ENCODE measurements around the gene PIAS4. TPM values are rescaled to one million over a fixed set of nuclear protein-coding genes. Genes with fewer than 3 reads are reported as not detected.

The PIAS4 gene
- total and polyA plus RNA-seq, 2 experiments from 2014 or later: 9.6 to 35.4 TPM

DNA sequence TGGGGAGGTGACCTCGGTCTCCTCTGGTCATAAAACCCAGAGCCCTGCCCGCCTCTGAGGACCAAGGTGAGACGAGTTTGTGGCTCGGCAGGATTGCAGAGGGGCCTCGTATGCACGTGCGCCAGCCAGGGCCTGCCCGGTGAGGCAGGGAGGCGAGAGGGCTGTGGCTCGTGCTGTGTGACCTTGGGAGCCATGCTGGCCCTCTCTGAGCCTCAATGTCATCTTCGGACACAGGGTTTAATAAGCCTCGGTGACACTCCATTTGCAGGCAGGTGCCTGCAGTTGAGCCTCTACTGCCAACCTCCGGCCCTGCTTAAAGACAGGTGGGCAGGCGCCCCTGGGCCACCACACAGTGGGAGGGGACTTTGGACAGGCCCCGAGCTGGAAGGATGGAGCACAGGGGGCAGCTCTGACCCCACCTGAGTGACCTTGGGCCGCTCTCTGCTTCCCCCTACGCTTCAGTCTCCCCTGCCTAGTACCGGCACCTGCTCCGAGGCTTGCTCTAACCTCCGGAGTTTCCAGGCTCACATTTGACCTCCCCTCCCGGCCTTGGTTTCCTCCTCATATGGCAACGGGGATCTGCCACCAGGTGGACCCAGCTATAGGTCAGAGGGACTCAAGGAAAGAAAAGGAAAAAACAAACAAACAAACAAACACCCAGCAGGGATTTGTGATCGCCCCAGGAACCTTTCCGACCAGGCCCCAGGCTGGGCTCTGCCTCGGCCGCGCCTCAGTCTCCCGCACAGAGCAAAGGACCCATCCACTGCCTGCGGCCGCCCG is 56.0 kb downstream of the PIAS4 start:
- Histone ChIP-seq H3K4me3 (peak overlapping the region; percentile 63), H3K9me3 (ENCODE audit: low read depth) (no peaks in the 10 kb centered on the region), H3K4me1 (ENCODE audit: low read depth) (peaks cover 3% of the 10 kb centered on the region), H3K27ac (peak overlapping the region; percentile 18), H3K36me3 (no peaks in the 10 kb centered on the region), H3K27me3 (peaks cover 12% of the 10 kb centered on the region)
- TF ChIP-seq, protein P1, sequence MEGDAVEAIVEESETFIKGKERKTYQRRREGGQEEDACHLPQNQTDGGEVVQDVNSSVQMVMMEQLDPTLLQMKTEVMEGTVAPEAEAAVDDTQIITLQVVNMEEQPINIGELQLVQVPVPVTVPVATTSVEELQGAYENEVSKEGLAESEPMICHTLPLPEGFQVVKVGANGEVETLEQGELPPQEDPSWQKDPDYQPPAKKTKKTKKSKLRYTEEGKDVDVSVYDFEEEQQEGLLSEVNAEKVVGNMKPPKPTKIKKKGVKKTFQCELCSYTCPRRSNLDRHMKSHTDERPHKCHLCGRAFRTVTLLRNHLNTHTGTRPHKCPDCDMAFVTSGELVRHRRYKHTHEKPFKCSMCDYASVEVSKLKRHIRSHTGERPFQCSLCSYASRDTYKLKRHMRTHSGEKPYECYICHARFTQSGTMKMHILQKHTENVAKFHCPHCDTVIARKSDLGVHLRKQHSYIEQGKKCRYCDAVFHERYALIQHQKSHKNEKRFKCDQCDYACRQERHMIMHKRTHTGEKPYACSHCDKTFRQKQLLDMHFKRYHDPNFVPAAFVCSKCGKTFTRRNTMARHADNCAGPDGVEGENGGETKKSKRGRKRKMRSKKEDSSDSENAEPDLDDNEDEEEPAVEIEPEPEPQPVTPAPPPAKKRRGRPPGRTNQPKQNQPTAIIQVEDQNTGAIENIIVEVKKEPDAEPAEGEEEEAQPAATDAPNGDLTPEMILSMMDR (IDR thresholded peaks at IDR 0.05; ENCODE audit: low read depth, low read length): peak; percentile 8
- DNase-seq (ENCODE audit: low read depth in 1 of 2, low spot score in 1 of 2): no peak

DNA sequence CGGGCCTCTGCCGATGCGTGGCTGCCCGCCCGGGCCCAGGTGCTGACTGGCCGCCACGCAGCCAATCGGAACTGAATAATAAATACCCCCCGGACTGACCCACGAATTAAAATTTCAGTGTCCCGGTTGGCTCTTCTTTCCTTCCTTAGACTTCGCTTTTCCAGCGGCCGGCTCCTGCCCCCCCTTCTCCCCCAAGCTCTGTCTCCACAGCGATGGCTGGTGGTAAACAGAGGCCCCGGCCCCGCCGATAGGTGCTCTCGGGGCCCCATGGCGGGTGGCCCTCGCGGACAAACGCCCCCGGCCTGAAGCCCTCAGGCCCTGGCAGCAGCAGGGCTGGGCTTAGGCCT is 56.6 kb downstream of the PIAS4 start:
- Histone ChIP-seq H3K4me3 (peak overlapping the region; percentile 63), H3K9me3 (ENCODE audit: low read depth) (no peaks in the 10 kb centered on the region), H3K27ac (peak overlapping the region; percentile 73), H3K27me3 (peaks cover 15% of the 10 kb centered on the region), H3K4me1 (ENCODE audit: low read depth) (peaks cover 3% of the 10 kb centered on the region), H3K36me3 (no peaks in the 10 kb centered on the region)
- TF ChIP-seq, protein P1 (IDR thresholded peaks at IDR 0.05; ENCODE audit: low read depth, low read length): no peak
- peak; percentile 20 to 44 for DNase-seq (ENCODE audit: low read depth in 1 of 2, low spot score in 1 of 2)

DNA sequence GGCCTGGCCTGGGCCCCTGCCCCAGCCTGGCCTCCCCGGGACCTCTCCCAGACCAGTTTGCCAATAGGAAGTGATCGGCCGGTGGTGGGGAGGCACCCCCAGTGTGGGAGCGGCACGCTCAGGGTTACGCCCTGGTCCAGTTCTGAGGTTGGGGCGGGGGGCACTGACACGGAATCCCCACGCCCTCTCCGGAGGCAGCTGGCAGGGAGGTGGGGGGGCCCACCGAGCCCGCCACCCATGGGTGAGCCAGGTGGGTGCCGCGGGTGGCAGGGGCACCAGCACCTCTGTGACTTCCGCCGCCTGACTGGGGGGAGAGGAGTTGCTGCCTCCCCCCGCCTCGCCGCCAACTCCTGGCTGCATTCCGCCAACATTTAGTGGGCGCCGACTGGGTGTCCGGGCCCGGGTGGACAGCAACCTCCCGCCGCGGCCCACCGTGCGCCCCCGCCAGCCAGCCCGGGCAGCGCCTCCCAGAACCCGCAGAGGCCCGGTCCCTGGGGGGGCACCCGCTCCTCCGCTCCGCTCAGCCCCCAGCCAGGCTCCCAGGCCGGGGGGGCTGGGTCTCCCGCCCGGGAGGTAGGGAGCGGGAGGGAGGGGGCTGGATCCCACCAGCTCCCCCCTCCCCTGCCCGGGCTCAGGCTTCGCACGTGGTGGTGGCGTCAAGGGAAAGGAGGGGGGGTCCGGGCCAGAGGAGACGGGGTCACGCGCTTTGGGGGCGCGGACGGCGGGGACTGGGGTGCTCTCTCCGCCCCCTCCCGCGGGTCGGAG is 57.1 kb downstream of the PIAS4 start:
- peak overlapping the region; percentile 73 for H3K27ac ChIP-seq
- peaks cover 3% of the 10 kb centered on the region for H3K4me1 ChIP-seq (ENCODE audit: low read depth)
- DNase-seq (ENCODE audit: low read depth in 1 of 2, low spot score in 1 of 2): peak; percentile 43 to 44

DNA sequence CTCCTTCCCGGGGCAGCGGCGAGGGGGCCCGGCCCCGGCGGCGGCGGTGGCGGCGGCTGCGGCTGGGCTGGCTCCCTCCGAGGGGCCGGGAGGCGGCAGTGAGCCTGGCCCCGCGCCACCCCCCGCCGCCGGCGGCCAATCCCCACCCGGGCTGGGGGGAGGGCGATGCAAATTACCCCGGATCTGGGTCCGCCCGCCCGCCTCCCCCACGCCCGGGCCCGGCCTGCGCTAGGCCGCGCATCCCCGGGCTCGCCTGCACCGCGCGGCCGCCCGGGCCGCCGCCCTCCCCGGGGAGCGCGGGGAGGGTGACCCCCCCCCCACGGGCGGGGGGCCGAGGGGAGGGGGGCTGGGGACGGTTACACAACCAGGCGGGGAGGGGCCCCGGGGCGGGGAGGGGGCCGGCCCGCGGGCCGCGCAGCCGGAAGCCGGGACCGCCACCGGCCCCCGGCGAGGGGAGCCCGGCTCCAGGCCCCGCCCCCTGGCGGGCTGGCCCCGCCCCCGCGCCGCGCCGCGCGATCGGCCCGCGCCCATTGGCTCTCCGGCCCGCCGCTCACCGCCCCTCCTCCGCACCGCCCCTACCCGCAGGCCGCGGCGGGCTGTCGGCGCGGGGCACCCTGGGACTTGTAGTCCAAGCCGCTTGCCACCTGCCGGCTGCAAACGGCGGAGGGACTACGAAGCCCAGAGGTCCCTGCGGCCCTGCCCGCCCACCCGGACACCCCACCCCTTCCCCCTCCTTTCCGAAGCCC is 58.1 kb downstream of the PIAS4 start:
- no peaks in the 10 kb centered on the region for H3K9me3 ChIP-seq (ENCODE audit: low read depth)
- H3K27me3 ChIP-seq: peaks cover 16% of the 10 kb centered on the region
- H3K36me3 ChIP-seq: no peaks in the 10 kb centered on the region
- H3K27ac ChIP-seq: peak overlapping the region; percentile 83
- peaks cover 3% of the 10 kb centered on the region for H3K4me1 ChIP-seq (ENCODE audit: low read depth)
- TF ChIP-seq, protein P1 (IDR thresholded peaks at IDR 0.05; ENCODE audit: low read depth, low read length): no peak
- DNase-seq (ENCODE audit: low read depth in 1 of 2, low spot score in 1 of 2): peak; percentile 97 to 99
- peak overlapping the region; percentile 89 for H3K4me3 ChIP-seq

More for the DNA sequence above, 57.1 kb downstream of the PIAS4 start:
- Histone ChIP-seq H3K4me3 (peak overlapping the region; percentile 63), H3K9me3 (ENCODE audit: low read depth) (no peaks in the 10 kb centered on the region), H3K36me3 (no peaks in the 10 kb centered on the region), H3K27me3 (peaks cover 16% of the 10 kb centered on the region)
- TF ChIP-seq, protein P1 (IDR thresholded peaks at IDR 0.05; ENCODE audit: low read depth, low read length): no peak

DNA sequence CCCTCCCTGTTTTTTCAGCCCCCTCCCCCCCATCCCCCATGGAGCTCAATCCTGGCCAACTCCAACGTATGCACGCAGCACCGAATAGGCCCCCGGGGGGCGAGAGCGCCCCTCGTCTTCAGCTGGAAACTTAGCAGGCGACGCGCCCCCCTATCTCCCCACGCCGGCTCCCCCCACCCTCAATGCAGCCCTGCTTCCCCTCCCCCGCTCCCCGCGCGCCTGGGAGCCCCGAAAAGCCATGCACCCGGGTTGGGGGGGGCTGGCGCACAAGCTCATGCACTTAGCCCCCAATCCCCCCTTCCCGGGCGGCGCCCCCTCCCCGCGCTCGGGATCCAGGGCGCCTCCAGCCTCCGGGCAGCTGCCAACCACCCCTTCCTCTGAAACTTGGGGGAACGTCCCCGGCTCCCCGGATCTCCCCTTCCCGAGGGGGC is 58.7 kb downstream of the PIAS4 start:
- peaks cover 3% of the 10 kb centered on the region for H3K4me1 ChIP-seq (ENCODE audit: low read depth)
- H3K27me3 ChIP-seq: peaks cover 16% of the 10 kb centered on the region
- H3K4me3 ChIP-seq: peak overlapping the region; percentile 89
- no peaks in the 10 kb centered on the region for H3K9me3 ChIP-seq (ENCODE audit: low read depth)
- H3K36me3 ChIP-seq: no peaks in the 10 kb centered on the region
- TF ChIP-seq, protein P1 (IDR thresholded peaks at IDR 0.05; ENCODE audit: low read depth, low read length): no peak
- DNase-seq (ENCODE audit: low read depth in 1 of 2, low spot score in 1 of 2): no peak
- H3K27ac ChIP-seq: peak overlapping the region; percentile 90

Data from cardiac muscle cell (in vitro differentiated cells and primary cell).